Astrocyte (in vitro differentiated cells and primary cell): ENCODE results near the gene HSD11B2.

Source experiments
- EZH2 ChIP-seq: IDR thresholded peaks from 2 replicates; pipeline ENCODE4 v1.6.1; 2012; ENCODE audit warnings: mild to moderate bottlenecking, low read length, inconsistent platforms; ENCODE audit not compliant: insufficient read depth
- TF ChIP-seq, protein P1 (sequence below): IDR thresholded peaks from 2 replicates; pipeline ENCODE4 v1.5.1; 2011; ENCODE audit warnings: low read depth, mild to moderate bottlenecking, inconsistent platforms, low read length, moderate library complexity; ENCODE audit not compliant: insufficient read depth

GRCh38 chr16:67451704-67452435, 20.9 kb downstream of the HSD11B2 start:
- TF ChIP-seq, protein P1, sequence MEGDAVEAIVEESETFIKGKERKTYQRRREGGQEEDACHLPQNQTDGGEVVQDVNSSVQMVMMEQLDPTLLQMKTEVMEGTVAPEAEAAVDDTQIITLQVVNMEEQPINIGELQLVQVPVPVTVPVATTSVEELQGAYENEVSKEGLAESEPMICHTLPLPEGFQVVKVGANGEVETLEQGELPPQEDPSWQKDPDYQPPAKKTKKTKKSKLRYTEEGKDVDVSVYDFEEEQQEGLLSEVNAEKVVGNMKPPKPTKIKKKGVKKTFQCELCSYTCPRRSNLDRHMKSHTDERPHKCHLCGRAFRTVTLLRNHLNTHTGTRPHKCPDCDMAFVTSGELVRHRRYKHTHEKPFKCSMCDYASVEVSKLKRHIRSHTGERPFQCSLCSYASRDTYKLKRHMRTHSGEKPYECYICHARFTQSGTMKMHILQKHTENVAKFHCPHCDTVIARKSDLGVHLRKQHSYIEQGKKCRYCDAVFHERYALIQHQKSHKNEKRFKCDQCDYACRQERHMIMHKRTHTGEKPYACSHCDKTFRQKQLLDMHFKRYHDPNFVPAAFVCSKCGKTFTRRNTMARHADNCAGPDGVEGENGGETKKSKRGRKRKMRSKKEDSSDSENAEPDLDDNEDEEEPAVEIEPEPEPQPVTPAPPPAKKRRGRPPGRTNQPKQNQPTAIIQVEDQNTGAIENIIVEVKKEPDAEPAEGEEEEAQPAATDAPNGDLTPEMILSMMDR, result no peak
- TF ChIP-seq EZH2, result no peak
